Measurements from ENCODE around the gene ZNF367. TPM values are rescaled to one million over a fixed set of nuclear protein-coding genes. Genes with fewer than 3 reads are reported as not detected.

Gene ZNF367
- 5.5 and 14.9 TPM in 2 replicates for total RNA-seq

DNA sequence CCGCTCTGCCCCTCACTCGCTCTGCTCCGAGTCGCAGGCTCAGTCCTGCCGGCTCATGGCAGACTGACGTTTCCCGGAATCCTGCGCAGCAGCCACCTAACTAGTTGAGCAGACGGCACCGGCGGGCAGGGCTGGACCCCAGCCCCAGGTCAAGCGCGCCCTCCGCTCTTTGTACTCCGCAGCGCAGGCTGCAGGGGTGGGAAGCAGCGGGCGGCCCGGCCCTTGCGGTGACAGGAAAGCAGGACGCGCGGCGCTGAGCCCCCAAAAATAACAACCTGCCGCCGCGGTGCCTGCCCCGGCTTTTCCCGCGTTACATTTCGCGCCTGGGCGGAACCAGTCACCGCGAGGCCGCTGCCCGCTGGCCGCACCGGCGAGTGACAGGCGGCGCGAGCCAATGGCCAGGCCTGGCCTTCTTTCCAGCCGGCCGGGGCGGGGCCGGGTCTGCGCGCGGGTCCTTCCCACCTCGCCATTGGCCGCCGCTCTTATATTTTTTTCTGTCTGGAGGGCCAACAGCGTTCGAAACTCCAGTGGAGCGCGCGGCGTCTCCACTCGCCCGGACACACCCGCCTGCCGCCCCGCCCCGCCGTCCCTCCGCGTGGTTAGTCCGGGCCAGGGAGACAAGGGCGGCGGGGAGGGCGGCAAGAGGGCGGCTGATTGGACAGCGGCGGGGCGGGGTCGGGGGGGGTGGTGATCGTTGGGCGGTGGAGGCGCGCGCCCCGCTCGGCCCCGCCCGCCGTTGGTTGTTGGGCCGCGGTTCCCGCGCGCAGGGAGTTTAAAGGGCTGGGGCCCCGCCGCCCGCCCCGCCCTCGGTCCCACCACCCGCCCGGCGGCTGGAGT, at the start of gene ZNF367:
Gene ZNF367, minus strand, starts transcription at position 288 of the 837 bp plus-strand sequence. CDS start 338 bp downstream, outside the sequence.

DNA sequence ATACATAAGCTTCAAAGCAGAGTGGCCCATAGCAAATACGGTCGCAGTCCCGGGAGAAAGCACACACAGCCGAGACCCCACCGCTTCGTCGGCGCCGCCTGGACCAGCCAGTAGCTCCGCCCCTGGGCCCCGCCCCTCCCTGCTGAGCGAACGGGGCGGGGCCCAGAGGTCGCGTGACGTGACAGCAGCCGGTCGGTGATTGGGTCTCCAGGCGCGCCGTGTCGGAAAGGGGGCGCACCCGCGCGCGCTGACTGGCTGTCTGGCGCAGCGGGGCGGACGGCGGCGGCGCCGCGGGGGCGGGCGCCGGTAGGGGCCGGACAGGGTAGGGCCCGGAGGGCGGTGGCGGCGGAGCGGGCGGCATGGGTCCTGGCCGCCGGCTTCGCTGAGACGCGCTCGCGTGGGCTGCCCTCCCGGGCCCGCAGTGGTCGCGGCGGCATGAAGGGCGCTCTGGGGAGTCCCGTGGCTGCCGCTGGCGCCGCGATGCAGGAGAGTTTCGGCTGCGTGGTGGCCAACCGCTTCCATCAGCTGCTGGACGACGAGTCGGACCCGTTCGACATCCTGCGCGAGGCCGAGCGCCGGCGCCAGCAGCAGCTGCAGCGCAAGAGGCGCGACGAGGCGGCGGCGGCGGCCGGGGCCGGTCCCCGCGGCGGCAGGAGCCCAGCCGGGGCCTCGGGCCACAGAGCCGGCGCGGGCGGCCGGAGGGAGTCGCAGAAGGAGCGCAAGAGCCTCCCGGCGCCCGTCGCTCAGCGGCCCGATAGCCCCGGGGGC, 31.9 kb upstream of the ZNF367 start, which contains the start of gene HABP4:
Gene HABP4, plus strand, starts transcription at position 325 of the 768 bp plus-strand sequence. Its CDS starts 111 bp downstream, at position 436.

DNA sequence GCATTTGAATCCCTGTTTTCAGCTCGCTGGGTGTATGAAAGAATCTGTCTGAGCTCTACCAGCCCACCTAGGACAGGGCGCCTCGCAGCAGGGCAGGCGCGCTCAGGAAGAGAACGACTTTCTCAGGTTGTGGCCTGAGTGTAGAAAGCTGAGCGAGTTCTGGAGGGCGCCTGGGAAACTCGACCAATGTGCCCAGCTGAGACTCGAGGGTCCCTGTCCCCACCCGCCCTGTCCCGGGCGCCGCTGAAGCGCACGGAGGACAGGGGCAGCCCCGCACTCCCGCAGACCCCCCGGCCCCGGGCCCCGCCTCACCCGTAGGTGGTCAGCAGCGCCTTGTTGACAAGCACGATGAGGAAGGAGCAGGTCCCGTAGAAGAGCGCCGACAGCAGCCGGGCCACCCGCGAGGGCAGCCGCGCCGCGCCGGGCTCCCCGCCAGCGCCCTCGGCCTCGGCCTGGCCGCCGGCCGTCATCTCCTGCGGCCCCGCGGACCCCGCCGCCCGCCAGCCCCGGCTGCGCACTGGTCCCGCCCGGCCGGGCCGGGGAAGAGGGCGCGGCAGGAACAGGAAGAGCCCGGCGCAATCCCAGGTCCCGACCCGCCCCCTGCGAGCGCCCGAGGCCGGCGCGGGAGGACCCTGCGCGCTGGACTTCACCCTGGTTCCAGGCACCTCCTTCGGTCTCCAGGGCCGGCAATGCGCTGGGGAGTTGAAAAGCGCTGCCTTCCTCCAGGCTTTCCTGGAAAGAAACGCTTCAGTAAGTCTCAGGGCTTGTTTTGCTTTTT, 34.8 kb downstream of the ZNF367 start, which contains the start of gene SLC35D2:
Gene SLC35D2, minus strand, starts transcription at position 547 of the 778 bp plus-strand sequence. Its CDS starts 77 bp downstream, at position 470.

Other genes starting within 250 kb of the ZNF367 start
- not detected in 2 replicates for gene HSD17B3, start 116.2 kb downstream of the ZNF367 start, total RNA-seq
- 15.2 and 16.9 TPM in 2 replicates for gene SLC35D2, start 34.7 kb downstream of the ZNF367 start, total RNA-seq
- 14.1 and 16.5 TPM in 2 replicates for gene HABP4, start 31.8 kb upstream of the ZNF367 start, total RNA-seq
- 26.2 and 41.9 TPM in 2 replicates for gene CDC14B, start 201.5 kb upstream of the ZNF367 start, total RNA-seq
- gene PRXL2C, start 236.9 kb upstream of the ZNF367 start, total RNA-seq: 29.7 and 56.6 TPM in 2 replicates